GM08714 (cell line): ENCODE measurements around the gene CALD1.

Experiments used
- H3K4me3 ChIP-seq: fragments of 200-500 bp; sonication (Bioruptor generic); 2 replicates; pipeline ENCODE4 v1.5.1; 2014; ENCODE audit warnings: mild to moderate bottlenecking, low read length, inconsistent platforms
- ZNF274 ChIP-seq: IDR thresholded peaks from 2 replicates; pipeline ENCODE4 v1.6.1; 2012; ENCODE audit warnings: mild to moderate bottlenecking, low read depth, low read length

CALD1 gene

DNA sequence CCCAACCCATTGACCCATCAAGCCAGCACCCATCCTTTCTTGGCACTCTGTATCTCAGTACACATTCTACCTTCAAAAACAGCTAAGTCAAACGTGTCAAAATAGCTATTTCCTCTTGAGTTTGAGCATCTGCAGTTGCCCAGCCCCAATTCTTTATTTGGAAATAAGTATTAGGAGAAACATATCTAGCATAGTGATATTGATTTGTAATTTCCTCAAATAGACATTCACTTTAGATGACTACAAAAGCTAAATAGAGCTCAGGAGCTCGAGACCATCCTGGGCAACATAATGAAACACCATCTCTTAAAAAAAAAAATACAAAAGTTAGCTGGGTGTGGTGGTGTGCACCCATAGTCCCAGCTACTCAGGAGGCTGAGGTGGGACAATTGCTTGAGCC, 147.6 kb downstream of the CALD1 start:
- no peak overlapping the region for H3K4me3 ChIP-seq
- no peak for TF ChIP-seq ZNF274

DNA sequence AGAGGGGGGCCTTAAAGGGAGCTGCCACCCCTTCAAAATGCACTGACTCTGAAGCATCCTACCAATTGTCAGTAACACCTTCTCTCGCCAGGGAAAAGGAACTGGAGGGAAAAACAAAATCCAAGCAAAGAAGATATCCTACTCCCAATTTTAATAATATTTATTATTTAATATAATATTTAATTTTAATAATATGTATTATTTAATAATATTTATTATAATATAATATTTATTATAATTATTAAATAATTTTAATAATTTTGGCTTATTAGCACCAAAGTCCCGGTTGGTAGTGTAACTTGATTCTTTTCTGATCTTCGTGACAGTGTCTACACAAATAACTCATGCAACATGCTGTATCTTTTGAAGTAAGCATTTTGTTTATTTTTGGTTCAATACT, 148.3 kb downstream of the CALD1 start:
- no peak overlapping the region for H3K4me3 ChIP-seq
- TF ChIP-seq ZNF274 = no peak

DNA sequence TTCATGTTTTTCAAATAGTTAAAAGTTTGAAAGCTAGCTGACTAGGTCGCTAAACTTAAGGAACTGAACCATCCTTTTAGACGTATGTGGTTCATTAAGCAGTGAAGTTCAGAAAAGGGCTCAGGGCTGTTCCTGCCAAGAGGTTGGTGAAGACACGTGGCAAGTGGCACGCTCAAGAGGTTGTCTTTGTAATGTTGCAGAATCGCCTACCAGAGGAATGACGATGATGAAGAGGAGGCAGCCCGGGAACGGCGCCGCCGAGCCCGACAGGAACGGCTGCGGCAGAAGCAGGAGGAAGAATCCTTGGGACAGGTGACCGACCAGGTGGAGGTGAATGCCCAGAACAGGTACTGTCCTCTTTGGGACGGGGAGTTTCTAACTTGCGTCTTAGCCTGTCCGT, 149.1 kb downstream of the CALD1 start:
- no peak overlapping the region for H3K4me3 ChIP-seq
- no peak for TF ChIP-seq ZNF274

DNA sequence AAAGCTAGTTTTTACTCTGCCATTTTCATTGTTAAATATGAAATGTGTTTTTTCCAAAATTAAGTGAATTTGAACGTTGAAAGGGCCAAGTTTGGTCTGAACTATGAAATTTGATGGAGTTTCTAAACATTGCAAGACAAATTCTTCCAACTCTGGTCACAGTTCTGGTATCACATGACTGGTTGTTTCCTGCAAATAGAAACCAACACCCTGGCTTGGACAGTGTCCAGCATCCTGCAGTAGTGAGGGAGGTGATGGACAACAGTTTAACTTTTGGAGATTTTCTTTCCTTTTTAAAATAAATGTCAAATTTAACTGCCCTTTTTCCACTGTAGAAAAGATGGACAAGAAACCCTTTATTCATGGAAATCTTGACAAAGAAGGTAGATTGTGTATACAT, 152.1 kb downstream of the CALD1 start:
- TF ChIP-seq ZNF274 = no peak
- no peak overlapping the region for H3K4me3 ChIP-seq

DNA sequence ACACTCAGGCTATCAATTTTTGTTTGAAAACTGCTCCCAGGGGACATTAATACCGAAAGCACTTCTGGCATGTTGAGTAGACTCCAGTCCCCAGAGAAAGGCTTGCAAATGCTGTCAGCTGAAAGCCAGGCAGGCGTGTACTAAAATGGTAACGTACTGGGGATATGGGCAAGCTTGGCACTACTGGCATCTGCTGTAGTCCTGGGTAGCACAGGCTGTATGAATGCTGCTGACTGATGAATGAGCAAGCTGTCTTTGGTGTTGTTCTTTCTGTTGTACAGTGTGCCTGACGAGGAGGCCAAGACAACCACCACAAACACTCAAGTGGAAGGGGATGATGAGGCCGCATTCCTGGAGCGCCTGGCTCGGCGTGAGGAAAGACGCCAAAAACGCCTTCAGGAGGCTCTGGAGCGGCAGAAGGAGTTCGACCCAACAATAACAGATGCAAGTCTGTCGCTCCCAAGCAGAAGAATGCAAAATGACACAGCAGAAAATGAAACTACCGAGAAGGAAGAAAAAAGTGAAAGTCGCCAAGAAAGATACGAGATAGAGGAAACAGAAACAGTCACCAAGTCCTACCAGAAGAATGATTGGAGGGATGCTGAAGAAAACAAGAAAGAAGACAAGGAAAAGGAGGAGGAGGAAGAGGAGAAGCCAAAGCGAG, 153.4 kb downstream of the CALD1 start:
- H3K4me3 ChIP-seq = no peak overlapping the region
- no peak for TF ChIP-seq ZNF274

DNA sequence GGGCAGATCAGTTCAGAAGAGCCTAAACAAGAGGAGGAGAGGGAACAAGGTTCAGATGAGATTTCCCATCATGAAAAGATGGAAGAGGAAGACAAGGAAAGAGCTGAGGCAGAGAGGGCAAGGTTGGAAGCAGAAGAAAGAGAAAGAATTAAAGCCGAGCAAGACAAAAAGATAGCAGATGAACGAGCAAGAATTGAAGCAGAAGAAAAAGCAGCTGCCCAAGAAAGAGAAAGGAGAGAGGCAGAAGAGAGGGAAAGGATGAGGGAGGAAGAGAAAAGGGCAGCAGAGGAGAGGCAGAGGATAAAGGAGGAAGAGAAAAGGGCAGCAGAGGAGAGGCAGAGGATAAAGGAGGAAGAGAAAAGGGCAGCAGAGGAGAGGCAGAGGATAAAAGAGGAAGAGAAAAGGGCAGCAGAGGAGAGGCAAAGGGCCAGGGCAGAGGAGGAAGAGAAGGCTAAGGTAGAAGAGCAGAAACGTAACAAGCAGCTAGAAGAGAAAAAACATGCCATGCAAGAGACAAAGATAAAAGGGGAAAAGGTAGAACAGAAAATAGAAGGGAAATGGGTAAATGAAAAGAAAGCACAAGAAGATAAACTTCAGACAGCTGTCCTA, 154.1 kb downstream of the CALD1 start:
- H3K4me3 ChIP-seq = no peak overlapping the region
- TF ChIP-seq ZNF274 = no peak

DNA sequence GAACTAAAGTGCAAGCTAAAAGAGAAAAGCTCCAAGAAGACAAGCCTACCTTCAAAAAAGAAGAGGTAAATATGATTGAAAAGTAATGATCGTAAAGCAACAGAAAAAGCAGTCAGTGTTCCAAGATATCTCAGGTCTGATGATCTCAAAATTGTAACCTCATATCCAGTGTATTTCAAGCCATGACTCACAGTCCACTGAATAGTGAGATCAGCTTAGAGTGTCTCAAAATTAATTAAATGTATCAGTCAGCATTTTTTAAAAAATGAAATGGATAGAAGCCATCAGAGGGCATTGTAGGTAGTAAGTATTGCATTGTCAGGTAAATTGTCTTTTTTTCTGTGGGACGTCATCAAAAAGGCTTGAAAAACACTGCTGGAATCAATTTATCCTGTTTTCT, 156.3 kb downstream of the CALD1 start:
- no peak for TF ChIP-seq ZNF274
- no peak overlapping the region for H3K4me3 ChIP-seq

DNA sequence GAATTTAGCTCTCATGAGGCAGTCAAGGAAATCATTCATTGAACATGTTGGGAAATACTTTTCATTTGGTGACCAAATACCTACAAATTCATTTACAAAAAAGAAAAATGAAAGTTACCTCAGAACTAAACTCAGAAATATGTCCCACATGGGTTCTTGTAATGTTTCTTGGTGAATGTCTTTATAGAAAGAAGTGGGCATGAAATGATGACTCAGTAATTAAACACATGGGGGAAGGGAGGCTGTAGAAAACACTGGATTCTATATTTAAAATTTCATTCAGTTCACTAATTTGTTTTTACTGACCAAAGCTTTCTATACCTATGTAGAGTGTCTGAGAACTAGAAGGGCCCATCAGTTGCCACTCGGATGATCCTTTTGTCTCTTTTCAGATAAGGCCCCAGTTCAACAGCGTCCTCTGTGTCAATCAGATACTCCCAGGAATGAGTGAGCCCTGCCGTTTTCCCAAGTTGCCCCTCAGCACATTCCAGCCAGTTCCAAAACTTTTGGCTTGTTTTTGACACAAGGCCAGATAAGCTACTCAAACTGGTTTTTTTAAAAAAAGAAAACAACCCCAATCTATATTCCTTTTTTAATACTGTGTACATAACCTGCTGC, 157.6 kb downstream of the CALD1 start:
- H3K4me3 ChIP-seq = no peak overlapping the region
- TF ChIP-seq ZNF274 = no peak

DNA sequence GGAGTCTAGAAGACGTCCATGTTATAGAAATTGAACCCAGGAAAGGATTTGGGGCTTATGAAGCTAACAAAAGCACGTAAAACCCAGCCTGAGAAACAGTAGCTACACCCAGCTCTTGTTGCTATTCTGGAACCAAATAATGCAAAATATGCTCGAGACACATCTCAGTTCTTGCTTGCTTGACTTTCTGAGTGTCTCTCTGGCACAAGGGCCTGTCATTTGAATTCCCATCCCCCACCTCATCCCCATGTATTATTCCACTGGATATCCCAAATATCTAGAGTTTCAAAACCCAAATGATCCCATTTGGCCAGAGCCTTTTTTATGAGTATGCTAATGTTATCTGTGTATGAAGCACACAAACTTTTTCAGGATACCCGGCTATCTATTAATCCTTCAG, 158.7 kb downstream of the CALD1 start:
- no peak for TF ChIP-seq ZNF274

DNA sequence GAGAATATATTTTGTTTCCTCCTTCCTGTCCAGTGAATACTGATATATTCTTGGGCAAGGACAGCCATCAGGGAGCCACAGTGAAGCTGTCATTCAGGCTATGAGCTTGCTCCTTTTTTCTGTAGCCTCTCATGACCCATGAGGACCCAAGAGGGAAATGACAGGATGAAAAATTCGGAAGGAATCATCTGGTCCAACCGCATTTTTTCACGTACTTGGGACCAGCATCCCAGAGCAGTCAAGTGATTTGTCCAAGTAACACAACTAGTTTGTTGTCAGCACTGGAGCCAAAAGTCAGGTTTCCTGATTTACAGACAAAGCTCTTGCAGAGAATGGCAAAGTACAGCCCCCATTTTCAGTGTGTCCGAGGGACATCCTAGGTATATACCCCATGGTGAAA, 159.7 kb downstream of the CALD1 start:
- no peak for TF ChIP-seq ZNF274
- no peak overlapping the region for H3K4me3 ChIP-seq

More for the DNA sequence above, 158.7 kb downstream of the CALD1 start:
- H3K4me3 ChIP-seq = no peak overlapping the region

DNA sequence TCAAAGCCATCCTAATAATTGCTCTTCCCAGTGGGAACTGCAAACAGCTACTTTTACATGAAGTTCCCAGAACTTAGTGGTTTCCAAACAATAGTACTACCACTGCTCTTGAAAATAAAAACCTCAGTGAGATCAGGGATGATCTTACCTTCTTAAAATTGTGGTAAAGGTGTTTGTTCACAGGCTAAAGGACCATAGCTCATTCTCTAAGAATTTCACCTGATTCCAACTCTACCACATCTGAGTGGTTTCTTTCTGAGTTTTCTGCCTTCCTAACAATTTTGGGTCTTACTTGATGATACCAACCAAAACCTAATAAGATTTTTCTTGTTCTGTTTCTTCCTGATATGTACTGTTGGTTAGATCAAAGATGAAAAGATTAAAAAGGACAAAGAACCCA, 161.3 kb downstream of the CALD1 start:
- no peak overlapping the region for H3K4me3 ChIP-seq

DNA sequence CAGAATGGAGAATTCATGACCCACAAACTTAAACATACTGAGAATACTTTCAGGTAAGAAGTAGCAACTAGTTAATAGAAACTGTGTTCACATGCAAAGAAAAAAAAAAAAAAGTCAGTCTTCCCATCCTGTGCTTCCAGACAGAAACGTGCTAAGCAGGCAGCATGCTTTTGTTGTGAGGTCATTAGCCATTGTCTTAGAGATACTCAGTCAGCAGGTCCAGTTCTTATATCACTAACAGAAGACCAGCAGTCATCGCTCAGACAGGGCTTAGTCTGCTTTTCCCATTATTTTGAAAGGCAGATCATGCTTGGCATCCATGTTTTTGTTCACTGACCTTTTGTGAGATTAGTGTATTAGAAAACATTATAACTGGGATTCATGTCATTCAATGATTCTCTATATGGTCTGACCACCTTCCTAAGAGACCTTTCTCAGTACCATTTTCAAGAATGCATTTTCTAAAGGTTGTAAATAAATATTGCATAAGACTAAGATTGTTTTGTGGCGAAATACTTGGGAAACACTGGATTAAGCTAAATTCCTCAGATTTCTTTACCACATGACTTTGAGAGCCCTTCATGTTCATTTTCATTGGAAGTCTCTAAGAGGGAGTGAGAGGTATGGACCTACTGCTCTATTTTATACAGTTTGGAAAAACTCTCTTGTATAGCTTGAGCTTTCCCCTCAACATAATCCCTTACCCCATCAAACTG, 161.9 kb downstream of the CALD1 start:
- TF ChIP-seq ZNF274 = no peak
- H3K4me3 ChIP-seq = no peak overlapping the region

More for the DNA sequence above, 161.3 kb downstream of the CALD1 start:
- TF ChIP-seq ZNF274 = no peak

DNA sequence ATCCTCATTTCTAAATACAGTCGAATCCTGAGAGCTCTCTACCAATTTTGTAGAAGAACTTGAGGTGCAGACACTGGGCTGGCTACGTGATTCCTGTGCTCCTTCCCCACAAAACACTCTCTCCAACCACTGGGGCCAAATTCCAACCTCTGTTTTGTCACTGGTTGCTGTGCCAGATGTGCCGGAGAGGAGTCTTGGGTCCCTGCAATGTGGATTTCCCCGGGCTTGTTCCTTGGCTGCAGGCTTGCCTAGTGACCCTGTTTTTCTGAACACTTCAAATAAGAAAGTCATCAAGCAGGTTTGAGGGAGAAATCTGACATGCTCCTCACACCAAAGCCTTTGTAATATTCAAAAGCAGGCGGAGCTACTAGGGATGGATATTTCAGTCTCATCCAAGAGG, 162.5 kb downstream of the CALD1 start:
- TF ChIP-seq ZNF274 = no peak
- no peak overlapping the region for H3K4me3 ChIP-seq

DNA sequence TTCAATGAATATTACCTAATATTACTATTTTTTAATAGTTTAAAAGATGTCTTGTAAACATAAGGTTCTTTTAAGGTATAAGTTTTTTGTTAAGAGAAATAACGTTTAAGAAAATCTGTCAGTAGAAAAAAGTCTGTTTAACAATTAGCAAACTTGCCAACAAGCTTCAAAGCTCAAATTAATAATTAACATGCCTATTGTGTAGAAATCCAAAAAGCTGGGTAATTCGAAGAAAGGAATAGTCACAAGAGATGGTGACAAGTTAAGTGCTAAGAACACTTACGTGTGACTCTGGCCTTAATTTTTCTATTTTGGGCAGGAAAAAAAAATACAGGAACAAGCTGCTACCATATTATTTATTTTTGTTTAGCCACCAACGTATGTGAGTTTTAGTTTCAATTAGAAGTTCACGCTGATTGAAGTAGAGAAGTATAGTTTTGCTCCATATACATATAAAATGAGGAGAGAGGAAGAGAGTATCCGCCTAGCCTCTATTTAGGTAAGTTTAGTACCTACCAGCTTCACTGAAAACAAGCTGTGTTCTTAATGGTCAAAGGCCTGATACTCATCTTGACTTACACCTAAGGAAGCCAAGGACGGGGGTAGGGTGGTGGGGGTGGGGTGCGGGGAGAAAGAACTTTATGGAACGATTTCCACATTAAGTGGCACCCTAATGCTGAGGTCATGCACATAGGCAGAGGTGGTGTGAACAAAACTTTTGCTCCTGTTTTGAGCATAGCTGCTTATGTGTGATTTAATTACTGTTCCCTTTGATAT, 163.4 kb downstream of the CALD1 start:
- TF ChIP-seq ZNF274 = no peak
- H3K4me3 ChIP-seq = no peak overlapping the region

DNA sequence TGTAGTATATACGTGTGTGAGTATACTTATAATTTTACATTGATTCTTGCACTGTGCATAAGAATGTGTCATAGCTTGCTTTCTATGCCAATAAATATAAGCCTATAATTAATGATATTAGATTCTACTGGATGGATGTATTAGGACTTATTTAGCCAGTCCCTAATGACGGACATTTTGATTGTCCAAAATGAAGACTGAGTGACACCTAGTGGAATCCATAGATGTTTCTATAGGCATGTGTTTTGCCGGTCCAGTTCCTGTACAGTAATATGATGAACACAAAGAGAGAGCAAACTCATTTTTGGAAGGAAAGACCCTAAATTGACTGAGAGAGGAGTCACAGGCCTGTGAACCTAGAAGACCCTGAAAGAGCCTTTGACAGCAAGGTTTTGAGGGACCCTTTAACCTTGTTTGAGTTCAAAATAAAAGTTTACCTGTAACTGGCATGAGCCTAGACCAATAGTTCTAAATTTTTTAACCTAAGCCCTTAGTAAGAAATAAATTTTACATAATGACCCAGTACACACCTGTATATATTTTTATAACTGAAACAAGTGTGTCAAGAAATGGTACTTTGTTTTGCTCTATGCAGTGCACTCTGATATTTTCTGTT, 164.5 kb downstream of the CALD1 start:
- no peak overlapping the region for H3K4me3 ChIP-seq
- no peak for TF ChIP-seq ZNF274
